Measurements from ENCODE around the gene RBM10. TPM values are rescaled to one million over a fixed set of nuclear protein-coding genes. Genes with fewer than 3 reads are reported as not detected.

RBM10 gene
- total RNA-seq, 1 experiment from 2014 or later = 55.8 TPM

DNA sequence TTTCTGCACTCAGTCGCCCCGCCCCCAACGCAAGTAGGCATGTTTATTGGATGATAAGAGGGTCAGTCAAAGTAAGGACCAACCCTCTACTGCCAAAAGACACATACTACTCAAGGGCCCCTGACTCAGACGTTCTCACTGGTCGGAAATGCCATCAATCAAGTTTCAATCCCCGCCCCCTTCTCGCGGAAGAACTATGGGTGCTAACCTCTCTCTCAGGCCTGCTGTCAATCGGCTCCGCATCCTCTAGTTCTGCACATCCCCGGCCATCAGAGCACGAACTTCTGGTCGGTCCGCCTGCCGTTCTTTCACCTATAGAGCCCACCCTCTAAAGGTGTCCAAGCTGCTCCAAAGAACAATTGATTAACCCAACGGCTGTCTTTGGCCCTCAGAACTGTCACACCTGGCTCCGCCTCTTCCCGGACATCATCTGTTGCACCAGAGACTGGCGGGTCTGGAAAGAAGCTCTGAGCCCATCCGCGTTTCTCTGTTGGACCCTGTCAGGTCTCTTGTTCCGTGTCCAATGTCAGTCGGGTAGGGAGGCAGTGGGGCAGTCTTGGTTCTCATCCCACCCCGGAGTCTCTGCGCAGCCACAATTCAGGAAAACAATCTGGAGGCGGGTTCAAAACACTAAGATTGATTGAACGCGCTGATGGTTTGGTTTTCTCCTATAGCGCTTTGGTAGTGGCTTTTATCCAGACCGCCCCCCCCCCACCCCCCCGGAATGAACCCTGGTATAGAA, 15.7 kb upstream of the RBM10 start:
- no peak overlapping the region for H3K18ac ChIP-seq (ENCODE audit: insufficient read length, low read depth, low read length)
- no peak overlapping the region for H3K27ac ChIP-seq (ENCODE audit: insufficient read length, low read depth, low read length)
- no peak overlapping the region for H3K4ac ChIP-seq (ENCODE audit: low read depth, low read length)
- H3K79me1 ChIP-seq (ENCODE audit: insufficient read depth, low read depth, low read length, poor library complexity, severe bottlenecking) = no peaks in the 10 kb centered on the region
- Mint-ChIP-seq H3K36me3 (ENCODE audit: insufficient read depth in 1 of 3, low read depth in 3 of 3) (peaks cover 0 to 2% (median 0%) of the 10 kb centered on the region in 3 experiments; a peak in 1 of 7 replicates), H3K4me3 (peak overlapping the region; percentile 93 to 94), H3K4me1 (no peaks in the 10 kb centered on the region), H3K27me3 (ENCODE audit: low read depth) (no peaks in the 10 kb centered on the region; the same call in 1 of the 2 replicates), H3K27ac (peak overlapping the region in 2 of 3 experiments; percentile 86 to 90; a peak in 3 of 7 replicates), H3K9me3 (peaks cover 55 to 58% of the 10 kb centered on the region in 2 experiments)
- no peak overlapping the region for H3T11ph ChIP-seq (ENCODE audit: low read length)
- H3K9me3 ChIP-seq (ENCODE audit: control insufficient read depth, low read depth, low read length) = peaks cover 16% of the 10 kb centered on the region
- peak overlapping the region; percentile 30 for H3K9ac ChIP-seq (ENCODE audit: extremely low read depth, insufficient read length, low read length)
- no peaks in the 10 kb centered on the region for H3K79me2 ChIP-seq (ENCODE audit: insufficient read depth, low read length)
- DNase-seq = peak; percentile 94
- no peak overlapping the region for H4K8ac ChIP-seq (replicated peaks; ENCODE audit: insufficient read length, low read depth, low read length)
- H4K20me1 ChIP-seq (ENCODE audit: control insufficient read depth, insufficient read depth, insufficient read length) = no peaks in the 10 kb centered on the region
- no peaks in the 10 kb centered on the region for H3K27me3 ChIP-seq (ENCODE audit: insufficient read depth, low read length)
- no peak overlapping the region for H3K14ac ChIP-seq (ENCODE audit: insufficient read depth, low read length)
- WGBS (ENCODE audit: extremely low coverage, insufficient read length, low lambda C conversion rate) = no CpG with 5 or more reads among the region's 31 CpGs
- no peak overlapping the region for H2BK20ac ChIP-seq (ENCODE audit: low read depth, low read length, poor library complexity, severe bottlenecking)
- no peak overlapping the region for H3K56ac ChIP-seq (ENCODE audit: insufficient read length, low read depth, low read length)
- H4K5ac ChIP-seq (ENCODE audit: insufficient read length, low read depth, low read length) = no peak overlapping the region
- no peak overlapping the region for H2BK5ac ChIP-seq (ENCODE audit: insufficient read length, low read length)
- H3K23me2 ChIP-seq (ENCODE audit: insufficient read length, low read depth, low read length, poor library complexity, severe bottlenecking) = no peaks in the 10 kb centered on the region
- peak overlapping the region; percentile 63 for H3K4me2 ChIP-seq (ENCODE audit: insufficient read depth, insufficient read length, low read length)
- H4K91ac ChIP-seq (ENCODE audit: insufficient read length, low read depth, low read length) = no peak overlapping the region
- no peak overlapping the region for H2AK5ac ChIP-seq (ENCODE audit: insufficient read length, low read length)
- H2BK15ac ChIP-seq (ENCODE audit: low read depth, low read length) = no peak overlapping the region
- H2BK12ac ChIP-seq (ENCODE audit: insufficient read length, low read depth, low read length) = no peak overlapping the region
- no peak for TF ChIP-seq CTCF (conservative IDR thresholded peaks at IDR 0.05)
- H3K23ac ChIP-seq (ENCODE audit: insufficient read length, low read depth, low read length) = no peak overlapping the region
- H2AFZ ChIP-seq (ENCODE audit: low read length) = peak overlapping the region; percentile 66
- no peak overlapping the region for H2BK120ac ChIP-seq (ENCODE audit: low read depth, low read length, poor library complexity, severe bottlenecking)
- H3K4me1 ChIP-seq (ENCODE audit: insufficient read depth, low read length) = no peaks in the 10 kb centered on the region
